Astrocyte (in vitro differentiated cells and primary cell): ENCODE measurements around the gene TMEM44.

Experiments used
- EZH2 ChIP-seq: IDR thresholded peaks from 2 replicates; pipeline ENCODE4 v1.6.1; 2012; ENCODE audit warnings: mild to moderate bottlenecking, low read length, inconsistent platforms; ENCODE audit not compliant: insufficient read depth
- TF ChIP-seq, protein P1 (sequence below): IDR thresholded peaks from 2 replicates; pipeline ENCODE4 v1.5.1; 2011; ENCODE audit warnings: low read depth, mild to moderate bottlenecking, inconsistent platforms, low read length, moderate library complexity; ENCODE audit not compliant: insufficient read depth

DNA sequence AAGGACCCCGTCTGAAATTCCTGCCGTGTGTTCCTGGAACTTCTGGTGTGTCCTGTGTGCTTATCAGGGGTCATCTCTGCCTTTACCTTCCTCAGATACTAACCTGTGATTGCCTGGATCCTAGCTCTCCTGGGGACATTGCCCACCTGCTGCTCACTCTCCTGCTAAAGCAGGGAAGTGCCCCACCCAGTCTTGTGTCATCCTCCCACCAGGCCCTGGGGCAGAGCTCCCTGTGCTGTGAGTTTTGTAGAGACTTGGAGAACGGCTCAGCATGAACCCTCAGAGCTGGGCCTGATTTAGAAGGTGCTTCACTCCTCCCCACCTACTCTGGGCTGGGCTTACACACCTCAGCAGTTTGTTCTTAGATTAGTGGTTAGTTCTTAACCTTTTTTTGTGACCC is 3.8 kb upstream of the TMEM44 start:
- TF ChIP-seq EZH2, result no peak
- TF ChIP-seq, protein P1, sequence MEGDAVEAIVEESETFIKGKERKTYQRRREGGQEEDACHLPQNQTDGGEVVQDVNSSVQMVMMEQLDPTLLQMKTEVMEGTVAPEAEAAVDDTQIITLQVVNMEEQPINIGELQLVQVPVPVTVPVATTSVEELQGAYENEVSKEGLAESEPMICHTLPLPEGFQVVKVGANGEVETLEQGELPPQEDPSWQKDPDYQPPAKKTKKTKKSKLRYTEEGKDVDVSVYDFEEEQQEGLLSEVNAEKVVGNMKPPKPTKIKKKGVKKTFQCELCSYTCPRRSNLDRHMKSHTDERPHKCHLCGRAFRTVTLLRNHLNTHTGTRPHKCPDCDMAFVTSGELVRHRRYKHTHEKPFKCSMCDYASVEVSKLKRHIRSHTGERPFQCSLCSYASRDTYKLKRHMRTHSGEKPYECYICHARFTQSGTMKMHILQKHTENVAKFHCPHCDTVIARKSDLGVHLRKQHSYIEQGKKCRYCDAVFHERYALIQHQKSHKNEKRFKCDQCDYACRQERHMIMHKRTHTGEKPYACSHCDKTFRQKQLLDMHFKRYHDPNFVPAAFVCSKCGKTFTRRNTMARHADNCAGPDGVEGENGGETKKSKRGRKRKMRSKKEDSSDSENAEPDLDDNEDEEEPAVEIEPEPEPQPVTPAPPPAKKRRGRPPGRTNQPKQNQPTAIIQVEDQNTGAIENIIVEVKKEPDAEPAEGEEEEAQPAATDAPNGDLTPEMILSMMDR, result no peak
